ENCODE measurements around the gene ACSF2.

The ACSF2 gene

GRCh38 chr17:50444841-50445715 is 19.1 kb downstream of the ACSF2 start:
- no peak overlapping the region for H3K4me3 ChIP-seq (ENCODE audit: low read depth, low read length)

GRCh38 chr17:50445730-50446325 is 19.8 kb downstream of the ACSF2 start:
- Histone ChIP-seq H3K4me1 (ENCODE audit: control insufficient read depth, insufficient read depth, low read length) (peaks cover 4% of the 10 kb centered on the region), H3K9ac (ENCODE audit: low read depth, low read length) (no peak overlapping the region), H3K27me3 (ENCODE audit: control insufficient read depth, insufficient read depth, low read length) (no peaks in the 10 kb centered on the region), H3K9me3 (ENCODE audit: control insufficient read depth, insufficient read depth, low read length) (no peaks in the 10 kb centered on the region), H3K36me3 (ENCODE audit: control insufficient read depth, insufficient read depth, low read length) (no peaks in the 10 kb centered on the region), H3K4me3 (ENCODE audit: low read depth, low read length) (no peak overlapping the region)

More at GRCh38 chr17:50444841-50445715, 19.1 kb downstream of the ACSF2 start:
- Histone ChIP-seq H3K9me3 (ENCODE audit: control insufficient read depth, insufficient read depth, low read length) (no peaks in the 10 kb centered on the region), H3K9ac (ENCODE audit: low read depth, low read length) (no peak overlapping the region), H3K27me3 (ENCODE audit: control insufficient read depth, insufficient read depth, low read length) (no peaks in the 10 kb centered on the region), H3K4me1 (ENCODE audit: control insufficient read depth, insufficient read depth, low read length) (peaks cover 4% of the 10 kb centered on the region), H3K36me3 (ENCODE audit: control insufficient read depth, insufficient read depth, low read length) (no peaks in the 10 kb centered on the region)

GRCh38 chr17:50447870-50448595 is 22.0 kb downstream of the ACSF2 start:
- H3K4me3 ChIP-seq (ENCODE audit: low read depth, low read length) = no peak overlapping the region
- H3K9me3 ChIP-seq (ENCODE audit: control insufficient read depth, insufficient read depth, low read length) = no peaks in the 10 kb centered on the region
- no peaks in the 10 kb centered on the region for H3K27me3 ChIP-seq (ENCODE audit: control insufficient read depth, insufficient read depth, low read length)
- H3K4me1 ChIP-seq (ENCODE audit: control insufficient read depth, insufficient read depth, low read length) = peaks cover 4% of the 10 kb centered on the region
- no peaks in the 10 kb centered on the region for H3K36me3 ChIP-seq (ENCODE audit: control insufficient read depth, insufficient read depth, low read length)
- no peak overlapping the region for H3K9ac ChIP-seq (ENCODE audit: low read depth, low read length)

- H3K9me3 ChIP-seq (ENCODE audit: control insufficient read depth, insufficient read depth, low read length) = no peaks in the 10 kb centered on the region
- no peaks in the 10 kb centered on the region for H3K36me3 ChIP-seq (ENCODE audit: control insufficient read depth, insufficient read depth, low read length)
- no peak overlapping the region for H3K4me3 ChIP-seq (ENCODE audit: low read depth, low read length)
- H3K27me3 ChIP-seq (ENCODE audit: control insufficient read depth, insufficient read depth, low read length) = no peaks in the 10 kb centered on the region
- no peaks in the 10 kb centered on the region for H3K4me1 ChIP-seq (ENCODE audit: control insufficient read depth, insufficient read depth, low read length)
- H3K9ac ChIP-seq (ENCODE audit: low read depth, low read length) = no peak overlapping the region
These were observed 22.6 kb downstream of the ACSF2 start for GRCh38 chr17:50448643-50449042.

- no peaks in the 10 kb centered on the region for H3K27me3 ChIP-seq (ENCODE audit: control insufficient read depth, insufficient read depth, low read length)
- H3K36me3 ChIP-seq (ENCODE audit: control insufficient read depth, insufficient read depth, low read length) = no peaks in the 10 kb centered on the region
- H3K4me1 ChIP-seq (ENCODE audit: control insufficient read depth, insufficient read depth, low read length) = no peaks in the 10 kb centered on the region
- no peak overlapping the region for H3K4me3 ChIP-seq (ENCODE audit: low read depth, low read length)
- H3K9me3 ChIP-seq (ENCODE audit: control insufficient read depth, insufficient read depth, low read length) = no peaks in the 10 kb centered on the region
- no peak overlapping the region for H3K9ac ChIP-seq (ENCODE audit: low read depth, low read length)
These were observed 26.1 kb downstream of the ACSF2 start for GRCh38 chr17:50451943-50452629.

- Histone ChIP-seq H3K4me3 (ENCODE audit: low read depth, low read length) (no peak overlapping the region), H3K9me3 (ENCODE audit: control insufficient read depth, insufficient read depth, low read length) (no peaks in the 10 kb centered on the region), H3K27me3 (ENCODE audit: control insufficient read depth, insufficient read depth, low read length) (no peaks in the 10 kb centered on the region), H3K36me3 (ENCODE audit: control insufficient read depth, insufficient read depth, low read length) (no peaks in the 10 kb centered on the region), H3K9ac (ENCODE audit: low read depth, low read length) (no peak overlapping the region), H3K4me1 (ENCODE audit: control insufficient read depth, insufficient read depth, low read length) (no peaks in the 10 kb centered on the region)
These were observed 26.7 kb downstream of the ACSF2 start for GRCh38 chr17:50452630-50453300.

GRCh38 chr17:50453901-50454300 is 27.9 kb downstream of the ACSF2 start:
- Histone ChIP-seq H3K9ac (ENCODE audit: low read depth, low read length) (no peak overlapping the region), H3K9me3 (ENCODE audit: control insufficient read depth, insufficient read depth, low read length) (no peaks in the 10 kb centered on the region), H3K4me1 (ENCODE audit: control insufficient read depth, insufficient read depth, low read length) (no peaks in the 10 kb centered on the region), H3K27me3 (ENCODE audit: control insufficient read depth, insufficient read depth, low read length) (no peaks in the 10 kb centered on the region), H3K4me3 (ENCODE audit: low read depth, low read length) (no peak overlapping the region), H3K36me3 (ENCODE audit: control insufficient read depth, insufficient read depth, low read length) (no peaks in the 10 kb centered on the region)

GRCh38 chr17:50457621-50458020 is 31.6 kb downstream of the ACSF2 start:
- H3K4me3 ChIP-seq (ENCODE audit: low read depth, low read length) = no peak overlapping the region
- no peaks in the 10 kb centered on the region for H3K9me3 ChIP-seq (ENCODE audit: control insufficient read depth, insufficient read depth, low read length)
- H3K4me1 ChIP-seq (ENCODE audit: control insufficient read depth, insufficient read depth, low read length) = no peaks in the 10 kb centered on the region
- H3K9ac ChIP-seq (ENCODE audit: low read depth, low read length) = no peak overlapping the region
- peaks cover 2% of the 10 kb centered on the region for H3K36me3 ChIP-seq (ENCODE audit: control insufficient read depth, insufficient read depth, low read length)
- no peaks in the 10 kb centered on the region for H3K27me3 ChIP-seq (ENCODE audit: control insufficient read depth, insufficient read depth, low read length)

GRCh38 chr17:50458270-50458669 is 32.3 kb downstream of the ACSF2 start:
- Histone ChIP-seq H3K9me3 (ENCODE audit: control insufficient read depth, insufficient read depth, low read length) (no peaks in the 10 kb centered on the region), H3K4me3 (ENCODE audit: low read depth, low read length) (no peak overlapping the region), H3K36me3 (ENCODE audit: control insufficient read depth, insufficient read depth, low read length) (peaks cover 3% of the 10 kb centered on the region), H3K9ac (ENCODE audit: low read depth, low read length) (no peak overlapping the region), H3K4me1 (ENCODE audit: control insufficient read depth, insufficient read depth, low read length) (no peaks in the 10 kb centered on the region), H3K27me3 (ENCODE audit: control insufficient read depth, insufficient read depth, low read length) (no peaks in the 10 kb centered on the region)

- Histone ChIP-seq H3K9ac (ENCODE audit: low read depth, low read length) (no peak overlapping the region), H3K36me3 (ENCODE audit: control insufficient read depth, insufficient read depth, low read length) (peaks cover 3% of the 10 kb centered on the region), H3K4me1 (ENCODE audit: control insufficient read depth, insufficient read depth, low read length) (no peaks in the 10 kb centered on the region), H3K4me3 (ENCODE audit: low read depth, low read length) (no peak overlapping the region), H3K27me3 (ENCODE audit: control insufficient read depth, insufficient read depth, low read length) (no peaks in the 10 kb centered on the region), H3K9me3 (ENCODE audit: control insufficient read depth, insufficient read depth, low read length) (no peaks in the 10 kb centered on the region)
These were observed 33.0 kb downstream of the ACSF2 start for GRCh38 chr17:50458701-50459676.
